IPS-18a (cell line): ENCODE data around the gene IRF1.

Experiments
- H3K27ac ChIP-seq: one replicate; pipeline ENCODE4 v1.5.1; 2013; ENCODE audit warnings: low read length
- H3K27me3 ChIP-seq: one replicate; pipeline ENCODE4 v1.6.1; 2013; ENCODE audit warnings: mild to moderate bottlenecking, low read length; ENCODE audit not compliant: control insufficient read depth, insufficient read depth
- H3K36me3 ChIP-seq: one replicate; pipeline ENCODE4 v1.6.1; 2013; ENCODE audit warnings: low read depth, low read length; ENCODE audit not compliant: control insufficient read depth
- H3K4me1 ChIP-seq: one replicate; pipeline ENCODE4 v1.6.1; 2013; ENCODE audit warnings: low read depth, low read length; ENCODE audit not compliant: control insufficient read depth
- H3K4me3 ChIP-seq: one replicate; pipeline ENCODE4 v1.5.1; 2013; ENCODE audit warnings: low read length
- H3K9ac ChIP-seq: one replicate; pipeline ENCODE4 v1.6.1; 2013; ENCODE audit warnings: mild to moderate bottlenecking, low read length, moderate library complexity
- H3K9me3 ChIP-seq: one replicate; pipeline ENCODE4 v1.6.1; 2013; ENCODE audit warnings: low read depth, low read length; ENCODE audit not compliant: control insufficient read depth

The IRF1 gene

DNA sequence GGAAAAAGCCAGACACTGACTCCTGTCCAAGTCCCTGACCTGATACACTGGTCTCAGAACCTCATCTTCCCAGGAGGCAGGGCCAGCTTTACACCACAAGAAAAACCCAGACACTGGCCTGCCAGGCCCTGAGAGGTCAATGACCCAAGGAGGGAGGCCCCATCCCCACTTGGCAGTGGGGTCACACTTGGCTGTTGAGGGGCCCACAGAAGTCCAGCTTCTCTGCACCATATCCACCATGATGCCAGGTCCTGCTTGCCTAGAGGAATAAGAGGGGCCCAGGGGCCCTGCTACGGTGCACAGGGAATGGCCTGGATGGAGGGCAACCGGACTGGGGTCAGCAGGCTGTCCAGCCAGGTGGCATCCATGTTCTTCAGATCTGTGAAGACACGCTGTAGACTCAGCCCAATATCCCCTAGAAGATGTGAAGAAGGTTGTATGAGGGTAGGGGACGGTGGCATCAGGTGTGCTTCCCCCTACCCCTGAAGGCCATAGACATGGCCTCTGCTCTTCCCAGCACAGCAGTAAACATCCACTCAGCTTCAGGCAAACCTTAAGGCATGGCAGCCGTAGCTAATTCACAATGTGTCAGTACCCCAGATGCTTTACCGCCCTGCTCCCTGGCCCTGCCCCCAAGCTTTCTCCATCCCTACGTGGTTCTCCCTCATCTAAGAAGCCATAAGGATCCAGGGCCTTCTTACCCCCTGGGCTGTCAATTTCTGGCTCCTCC, 6.7 kb downstream of the IRF1 start:
- Histone ChIP-seq H3K36me3 (peaks cover 31% of the 10 kb centered on the region), H3K4me3 (no peak overlapping the region), H3K4me1 (no peaks in the 10 kb centered on the region), H3K27ac (no peak overlapping the region), H3K9me3 (no peaks in the 10 kb centered on the region), H3K9ac (no peak overlapping the region), H3K27me3 (no peaks in the 10 kb centered on the region)

GRCh38 chr5:132483101-132483500, 7.5 kb downstream of the IRF1 start:
- H3K9me3 ChIP-seq, result no peaks in the 10 kb centered on the region
- H3K9ac ChIP-seq, result no peak overlapping the region
- H3K4me3 ChIP-seq, result no peak overlapping the region
- H3K27ac ChIP-seq, result no peak overlapping the region
- H3K36me3 ChIP-seq, result peaks cover 31% of the 10 kb centered on the region
- H3K27me3 ChIP-seq, result no peaks in the 10 kb centered on the region
- H3K4me1 ChIP-seq, result no peaks in the 10 kb centered on the region

GRCh38 chr5:132481596-132482211, 8.9 kb downstream of the IRF1 start:
- Histone ChIP-seq H3K27me3 (no peaks in the 10 kb centered on the region), H3K9me3 (no peaks in the 10 kb centered on the region), H3K27ac (no peak overlapping the region), H3K4me3 (no peak overlapping the region), H3K4me1 (no peaks in the 10 kb centered on the region), H3K36me3 (peaks cover 26% of the 10 kb centered on the region), H3K9ac (no peak overlapping the region)

DNA sequence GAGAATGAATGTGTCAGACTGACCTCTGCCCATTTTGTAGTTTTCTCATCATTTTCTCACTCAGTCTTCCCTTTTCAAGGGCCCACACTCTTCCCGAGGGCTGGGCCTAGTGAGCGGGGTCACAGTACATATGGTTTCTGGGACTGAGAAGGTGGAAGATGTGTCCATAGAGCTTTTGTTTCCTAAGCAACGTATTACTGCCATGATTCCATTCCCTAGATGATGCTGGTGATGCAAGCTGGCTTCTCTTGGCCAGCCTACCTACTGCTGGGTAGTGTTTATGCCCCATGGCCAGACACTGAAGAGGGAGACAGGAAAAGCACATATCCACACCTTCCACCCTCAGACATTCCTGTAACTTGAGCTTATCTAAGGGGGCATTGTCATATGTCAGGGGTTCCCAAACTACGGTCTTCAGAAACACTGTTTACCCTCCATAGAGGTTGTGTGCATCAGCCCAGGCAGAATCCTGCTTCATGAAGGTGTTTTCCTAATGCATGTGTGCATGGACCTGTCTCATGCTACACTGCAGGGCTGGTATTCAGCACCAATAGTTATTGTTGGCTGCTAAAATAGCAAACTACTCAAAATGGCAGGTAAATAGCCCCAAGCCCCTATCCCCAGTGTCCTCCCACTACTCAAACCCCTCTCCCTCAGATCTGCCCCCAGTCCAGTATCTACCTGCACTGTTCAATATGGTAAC, 9.5 kb downstream of the IRF1 start:
- H3K27ac ChIP-seq, result no peak overlapping the region
- H3K4me3 ChIP-seq, result no peak overlapping the region

DNA sequence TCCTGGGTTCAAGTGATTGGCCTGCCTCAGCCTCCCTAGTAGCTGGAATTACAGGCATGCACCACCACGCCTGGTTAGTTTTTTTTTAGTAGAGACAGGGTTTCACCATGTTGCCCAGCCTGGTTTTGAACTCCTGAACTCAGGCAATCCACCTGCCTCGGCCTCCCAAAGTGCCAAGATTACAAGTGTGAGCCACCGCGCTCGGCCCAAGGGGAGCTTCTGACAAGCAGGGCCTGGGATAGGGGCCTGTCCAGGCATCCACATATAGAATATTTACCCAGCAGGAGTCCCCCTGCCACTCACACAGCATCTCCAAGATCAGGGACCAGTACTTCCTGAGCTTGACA, 10.1 kb downstream of the IRF1 start:
- Histone ChIP-seq H3K27me3 (no peaks in the 10 kb centered on the region), H3K9me3 (no peaks in the 10 kb centered on the region), H3K27ac (no peak overlapping the region), H3K36me3 (peaks cover 16% of the 10 kb centered on the region), H3K4me1 (no peaks in the 10 kb centered on the region), H3K4me3 (no peak overlapping the region), H3K9ac (no peak overlapping the region)

More for the DNA sequence above, 9.5 kb downstream of the IRF1 start:
- no peaks in the 10 kb centered on the region for H3K27me3 ChIP-seq
- peaks cover 21% of the 10 kb centered on the region for H3K36me3 ChIP-seq
- no peaks in the 10 kb centered on the region for H3K4me1 ChIP-seq
- H3K9ac ChIP-seq, result no peak overlapping the region
- H3K9me3 ChIP-seq, result no peaks in the 10 kb centered on the region

GRCh38 chr5:132480042-132480441, 10.5 kb downstream of the IRF1 start:
- no peaks in the 10 kb centered on the region for H3K9me3 ChIP-seq
- peaks cover 1% of the 10 kb centered on the region for H3K4me1 ChIP-seq
- H3K9ac ChIP-seq, result no peak overlapping the region
- H3K27me3 ChIP-seq, result no peaks in the 10 kb centered on the region
- H3K36me3 ChIP-seq, result peaks cover 11% of the 10 kb centered on the region
- no peak overlapping the region for H3K27ac ChIP-seq
- H3K4me3 ChIP-seq, result no peak overlapping the region

- peaks cover 7% of the 10 kb centered on the region for H3K4me1 ChIP-seq
- no peaks in the 10 kb centered on the region for H3K27me3 ChIP-seq
- no peak overlapping the region for H3K27ac ChIP-seq
- H3K36me3 ChIP-seq, result peaks cover 8% of the 10 kb centered on the region
- H3K9ac ChIP-seq, result no peak overlapping the region
- no peak overlapping the region for H3K4me3 ChIP-seq
- no peaks in the 10 kb centered on the region for H3K9me3 ChIP-seq
Observed at GRCh38 chr5:132479111-132479951, 11.2 kb downstream of the IRF1 start.

GRCh38 chr5:132478366-132478871, 12.2 kb downstream of the IRF1 start:
- Histone ChIP-seq H3K4me1 (peaks cover 7% of the 10 kb centered on the region), H3K36me3 (no peaks in the 10 kb centered on the region), H3K9ac (no peak overlapping the region), H3K27me3 (no peaks in the 10 kb centered on the region), H3K27ac (no peak overlapping the region), H3K9me3 (no peaks in the 10 kb centered on the region), H3K4me3 (no peak overlapping the region)

GRCh38 chr5:132477784-132478365, 12.7 kb downstream of the IRF1 start:
- no peak overlapping the region for H3K4me3 ChIP-seq

DNA sequence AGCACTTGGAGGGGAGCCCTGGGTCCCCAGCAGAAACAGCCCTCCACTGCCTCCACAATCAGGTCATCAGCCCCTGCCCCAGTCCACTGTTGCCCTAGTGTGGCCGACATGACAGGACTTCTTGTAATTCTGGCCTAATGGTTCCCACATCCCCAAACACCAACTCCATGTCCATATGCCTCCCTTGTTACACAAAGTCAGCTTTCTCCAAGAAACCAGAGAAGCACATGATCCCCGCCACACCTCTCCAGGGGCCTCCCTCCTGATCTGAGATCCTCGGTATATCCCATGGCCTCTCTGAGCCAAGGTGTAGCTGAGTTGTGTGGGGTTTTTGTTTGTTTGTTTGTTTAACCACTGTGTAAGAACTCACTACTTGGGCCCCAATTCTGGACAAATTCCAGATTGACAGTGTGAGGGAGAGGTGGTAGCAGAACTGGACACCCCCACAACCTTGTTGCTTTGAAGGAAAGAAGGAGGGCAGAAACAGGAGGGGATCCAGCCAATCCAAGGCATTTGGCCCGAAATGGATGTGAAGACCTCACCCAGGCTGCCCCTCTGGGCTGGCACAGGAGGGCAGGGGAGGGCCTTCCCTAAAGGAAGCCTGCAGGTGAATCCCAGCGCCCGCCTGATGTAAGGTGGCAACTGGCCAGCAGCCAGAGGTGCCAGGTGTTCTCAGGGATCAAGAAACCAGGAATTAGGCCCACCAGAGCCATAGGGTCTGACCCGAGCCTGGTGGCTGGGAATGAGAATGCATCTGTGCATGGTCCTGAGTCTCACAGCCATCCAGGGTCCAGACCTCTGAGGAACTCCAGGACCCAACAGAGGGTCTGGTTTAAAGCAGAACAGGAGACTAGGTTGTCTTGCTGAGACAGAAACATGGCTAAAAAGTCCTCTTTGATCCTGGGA, 13.4 kb downstream of the IRF1 start:
- Histone ChIP-seq H3K27me3 (no peaks in the 10 kb centered on the region), H3K4me1 (peaks cover 7% of the 10 kb centered on the region), H3K9ac (no peak overlapping the region), H3K36me3 (no peaks in the 10 kb centered on the region), H3K9me3 (no peaks in the 10 kb centered on the region), H3K4me3 (no peak overlapping the region), H3K27ac (no peak overlapping the region)

More at GRCh38 chr5:132477784-132478365, 12.7 kb downstream of the IRF1 start:
- no peaks in the 10 kb centered on the region for H3K9me3 ChIP-seq
- H3K4me1 ChIP-seq, result peaks cover 7% of the 10 kb centered on the region
- H3K27ac ChIP-seq, result no peak overlapping the region
- no peaks in the 10 kb centered on the region for H3K36me3 ChIP-seq
- H3K9ac ChIP-seq, result no peak overlapping the region
- H3K27me3 ChIP-seq, result no peaks in the 10 kb centered on the region
